ENCODE results near the gene KRTAP10-2. TPM values are rescaled to one million over a fixed set of nuclear protein-coding genes. Genes with fewer than 3 reads are reported as not detected.

Gene KRTAP10-2
- total and polyA plus RNA-seq, 2 donors from 2014 or later, result not detected

DNA sequence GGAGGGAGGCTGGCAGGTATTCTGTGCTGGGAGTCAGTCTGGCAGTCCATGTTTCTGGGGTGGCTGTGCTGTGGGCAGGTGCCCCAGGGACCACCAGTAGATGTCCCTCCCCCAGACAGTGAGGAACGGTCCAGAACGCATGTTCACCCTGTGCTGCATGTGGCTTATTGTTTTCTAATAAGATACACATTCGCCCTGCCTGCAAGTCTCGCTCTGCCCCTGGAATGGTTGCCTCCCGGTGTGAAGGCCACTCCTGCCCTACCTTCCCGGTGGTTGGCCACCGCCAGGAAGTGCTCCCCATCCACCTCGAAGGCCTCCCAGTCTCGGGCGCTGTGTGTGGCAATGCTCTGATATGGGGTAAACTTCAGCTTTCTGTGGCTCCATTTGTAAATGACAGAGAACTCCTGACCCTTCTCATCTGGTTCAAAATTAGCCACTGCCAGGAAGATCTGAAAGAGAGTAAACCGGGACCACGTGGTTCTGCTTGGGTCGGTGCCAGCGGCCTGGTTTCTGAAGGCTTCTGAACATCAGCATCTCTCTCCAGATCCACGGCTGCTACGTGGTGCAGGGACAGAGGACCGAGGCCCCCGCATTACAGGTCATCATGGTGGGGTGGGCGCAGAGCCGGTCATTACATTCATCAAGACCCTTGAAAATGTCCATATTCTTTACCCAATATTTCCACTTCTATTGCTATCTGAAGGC is 25.8 kb downstream of the KRTAP10-2 start:
- no peak overlapping the region for H3K9ac ChIP-seq (ENCODE audit: low read length in 3 of 3)
- no peak for FAIRE-seq
- H3K9me3 ChIP-seq (ENCODE audit: control insufficient read depth in 2 of 3, insufficient read depth in 1 of 3, low read length in 3 of 3), result no peaks in the 10 kb centered on the region
- peak in 1 of 5 donors; percentile 50 for DNase-seq
- no peak overlapping the region for H3K4me3 ChIP-seq (ENCODE audit: low read length in 3 of 3)
- H3K27me3 ChIP-seq (ENCODE audit: control insufficient read depth, insufficient read depth, low read length), result no peaks in the 10 kb centered on the region
- H3K27ac ChIP-seq (ENCODE audit: low read depth in 2 of 2, low read length in 2 of 2), result no peak overlapping the region
- H3K4me1 ChIP-seq (ENCODE audit: control insufficient read depth in 2 of 3, insufficient read depth in 2 of 3, low read depth in 1 of 3, low read length in 3 of 3), result no peaks in the 10 kb centered on the region
- no peaks in the 10 kb centered on the region for H3K36me3 ChIP-seq (ENCODE audit: control insufficient read depth in 2 of 3, insufficient read depth in 3 of 3, low read length in 3 of 3)
- TF ChIP-seq, protein P1, sequence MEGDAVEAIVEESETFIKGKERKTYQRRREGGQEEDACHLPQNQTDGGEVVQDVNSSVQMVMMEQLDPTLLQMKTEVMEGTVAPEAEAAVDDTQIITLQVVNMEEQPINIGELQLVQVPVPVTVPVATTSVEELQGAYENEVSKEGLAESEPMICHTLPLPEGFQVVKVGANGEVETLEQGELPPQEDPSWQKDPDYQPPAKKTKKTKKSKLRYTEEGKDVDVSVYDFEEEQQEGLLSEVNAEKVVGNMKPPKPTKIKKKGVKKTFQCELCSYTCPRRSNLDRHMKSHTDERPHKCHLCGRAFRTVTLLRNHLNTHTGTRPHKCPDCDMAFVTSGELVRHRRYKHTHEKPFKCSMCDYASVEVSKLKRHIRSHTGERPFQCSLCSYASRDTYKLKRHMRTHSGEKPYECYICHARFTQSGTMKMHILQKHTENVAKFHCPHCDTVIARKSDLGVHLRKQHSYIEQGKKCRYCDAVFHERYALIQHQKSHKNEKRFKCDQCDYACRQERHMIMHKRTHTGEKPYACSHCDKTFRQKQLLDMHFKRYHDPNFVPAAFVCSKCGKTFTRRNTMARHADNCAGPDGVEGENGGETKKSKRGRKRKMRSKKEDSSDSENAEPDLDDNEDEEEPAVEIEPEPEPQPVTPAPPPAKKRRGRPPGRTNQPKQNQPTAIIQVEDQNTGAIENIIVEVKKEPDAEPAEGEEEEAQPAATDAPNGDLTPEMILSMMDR (IDR thresholded peaks at IDR 0.05; ENCODE audit: borderline replicate concordance, extremely low read depth, insufficient read depth), result no peak
- intact Hi-C loops (cut with DNase I), result no loop called here

- DNase-seq (no peak), FAIRE-seq (no peak)
- Histone ChIP-seq H3K27me3 (ENCODE audit: control insufficient read depth, insufficient read depth, low read length) (no peaks in the 10 kb centered on the region), H3K36me3 (ENCODE audit: control insufficient read depth in 2 of 3, insufficient read depth in 3 of 3, low read length in 3 of 3) (no peaks in the 10 kb centered on the region), H3K27ac (ENCODE audit: low read depth in 2 of 2, low read length in 2 of 2) (no peak overlapping the region), H3K4me3 (ENCODE audit: low read length in 3 of 3) (no peak overlapping the region), H3K9me3 (ENCODE audit: control insufficient read depth in 2 of 3, insufficient read depth in 1 of 3, low read length in 3 of 3) (no peaks in the 10 kb centered on the region), H3K9ac (ENCODE audit: low read length in 3 of 3) (no peak overlapping the region), H3K4me1 (ENCODE audit: control insufficient read depth in 2 of 3, insufficient read depth in 2 of 3, low read depth in 1 of 3, low read length in 3 of 3) (no peaks in the 10 kb centered on the region)
- TF ChIP-seq, protein P1 (IDR thresholded peaks at IDR 0.05; ENCODE audit: borderline replicate concordance, extremely low read depth, insufficient read depth), result no peak
- intact Hi-C loops (cut with DNase I), result no loop called here
Measured at GRCh38 chr21:44524414-44525371, 26.6 kb downstream of the KRTAP10-2 start.

- H3K4me3 ChIP-seq (ENCODE audit: low read length in 3 of 3), result no peak overlapping the region
- DNase-seq (no peak), FAIRE-seq (no peak)
- no peak overlapping the region for H3K9ac ChIP-seq (ENCODE audit: low read length in 3 of 3)
- TF ChIP-seq, protein P1 (IDR thresholded peaks at IDR 0.05; ENCODE audit: borderline replicate concordance, extremely low read depth, insufficient read depth), result no peak
- intact Hi-C loops (cut with DNase I), result no loop called here
- no peaks in the 10 kb centered on the region for H3K4me1 ChIP-seq (ENCODE audit: control insufficient read depth in 2 of 3, insufficient read depth in 2 of 3, low read depth in 1 of 3, low read length in 3 of 3)
- H3K27ac ChIP-seq (ENCODE audit: low read depth in 2 of 2, low read length in 2 of 2), result no peak overlapping the region
- H3K27me3 ChIP-seq (ENCODE audit: control insufficient read depth, insufficient read depth, low read length), result no peaks in the 10 kb centered on the region
- no peaks in the 10 kb centered on the region for H3K36me3 ChIP-seq (ENCODE audit: control insufficient read depth in 2 of 3, insufficient read depth in 3 of 3, low read length in 3 of 3)
- H3K9me3 ChIP-seq (ENCODE audit: control insufficient read depth in 2 of 3, insufficient read depth in 1 of 3, low read length in 3 of 3), result no peaks in the 10 kb centered on the region
Measured at GRCh38 chr21:44523567-44524413, 27.5 kb downstream of the KRTAP10-2 start.
